ENCODE measurements around the gene CPNE7. TPM values are rescaled to one million over a fixed set of nuclear protein-coding genes. Genes with fewer than 3 reads are reported as not detected.
"Not testable (repeated sequence)": the region's sequence is repeated elsewhere in the genome, so short reads cannot be mapped to it uniquely, and the experiment has no call there.

The CPNE7 gene
- total RNA-seq, 1 experiment from 2014 or later: 0.58 TPM

DNA sequence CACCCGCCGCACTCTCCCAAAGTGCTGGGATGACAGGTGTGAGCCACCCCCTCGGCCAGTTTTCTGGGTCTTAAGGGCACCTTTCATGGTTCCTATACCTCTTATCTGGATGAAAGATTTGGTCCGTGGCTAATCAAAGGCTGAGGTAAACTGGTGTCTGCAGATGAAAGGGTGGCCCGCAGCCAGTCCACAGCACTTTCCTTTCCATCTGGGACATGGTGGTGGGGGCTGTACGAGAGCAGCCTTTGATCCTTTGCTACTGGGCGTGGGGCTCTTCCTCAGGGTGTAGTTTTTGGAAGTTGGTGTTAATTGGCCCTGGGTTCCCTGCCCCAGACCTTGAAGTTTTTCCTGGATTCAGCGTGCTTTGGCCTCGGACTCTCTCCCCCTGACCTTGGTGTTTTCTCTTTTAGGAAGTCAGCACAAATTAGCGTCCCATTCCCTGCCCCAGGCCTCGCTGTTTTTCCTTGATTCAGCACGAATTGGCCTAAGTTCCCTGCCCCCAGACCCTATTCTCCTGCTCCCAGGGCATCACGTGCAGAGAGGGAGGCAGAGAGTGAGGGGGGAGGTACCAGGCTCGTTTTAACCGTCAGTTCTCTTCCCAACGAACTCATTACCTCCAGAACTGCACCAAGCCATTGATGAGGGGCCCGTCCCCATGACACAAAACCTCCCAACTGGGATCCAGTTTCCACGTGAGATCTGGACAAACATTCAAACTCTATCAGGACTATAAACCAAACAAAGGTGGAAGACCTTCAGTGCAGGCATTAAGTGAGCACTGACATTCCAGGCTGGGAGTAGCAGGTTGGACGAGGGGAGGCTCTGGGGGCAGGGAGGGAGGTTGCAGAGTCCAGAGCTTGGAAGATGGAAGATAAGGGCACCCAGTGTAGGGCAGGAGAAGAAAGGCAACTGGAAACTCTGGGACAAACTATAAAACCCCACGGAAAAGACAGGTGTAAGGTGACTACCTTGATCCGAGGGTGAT is 49.5 kb downstream of the CPNE7 start:
- in situ Hi-C loops (cut with HindIII; ENCODE audit: low pct_unique_long_range_greater_than_20kb, low sequenced_read_pairs): no loop called here

DNA sequence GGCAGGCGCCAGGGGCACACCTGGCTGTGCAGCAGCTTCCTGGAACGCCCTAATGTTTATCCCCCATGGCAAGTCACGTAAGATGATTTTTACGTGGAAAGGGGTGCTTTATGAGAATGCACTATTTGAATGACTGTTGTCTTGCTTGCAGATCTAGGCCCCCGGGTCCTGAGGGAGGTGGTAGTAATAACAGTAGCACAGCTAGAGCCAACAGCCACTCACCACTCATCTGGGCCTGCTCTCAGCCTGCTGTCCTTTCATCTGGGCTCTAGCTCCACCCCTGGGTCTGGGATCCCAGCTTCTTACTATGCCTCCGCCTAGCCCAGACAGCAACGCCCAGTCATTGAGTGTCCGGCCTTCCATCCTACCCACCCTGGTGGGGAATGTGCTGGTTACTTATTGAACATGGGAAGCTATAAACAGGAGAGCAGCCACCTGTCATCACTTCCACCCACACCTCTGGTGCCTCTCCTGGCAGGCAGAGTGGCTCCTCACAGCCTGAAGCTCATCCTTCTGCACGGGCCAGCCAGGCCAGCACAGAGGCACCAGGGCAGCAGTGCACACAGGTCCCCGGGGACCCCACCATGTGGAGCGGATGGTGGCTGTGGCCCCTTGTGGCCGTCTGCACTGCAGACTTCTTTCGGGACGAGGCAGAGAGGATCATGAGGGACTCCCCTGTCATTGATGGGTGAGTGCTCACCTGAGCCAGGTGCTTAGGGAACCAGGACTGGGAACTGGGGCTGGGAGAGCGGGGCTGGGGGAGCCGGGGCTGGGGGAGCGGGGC is 54.5 kb downstream of the CPNE7 start:
- in situ Hi-C loops (cut with HindIII; ENCODE audit: low pct_unique_long_range_greater_than_20kb, low sequenced_read_pairs): no loop called here
- no peak for DNase-seq (ENCODE audit: low read depth, low spot score)

More for the DNA sequence above, 49.5 kb downstream of the CPNE7 start:
- no peak for DNase-seq (ENCODE audit: low read depth, low spot score)

DNA sequence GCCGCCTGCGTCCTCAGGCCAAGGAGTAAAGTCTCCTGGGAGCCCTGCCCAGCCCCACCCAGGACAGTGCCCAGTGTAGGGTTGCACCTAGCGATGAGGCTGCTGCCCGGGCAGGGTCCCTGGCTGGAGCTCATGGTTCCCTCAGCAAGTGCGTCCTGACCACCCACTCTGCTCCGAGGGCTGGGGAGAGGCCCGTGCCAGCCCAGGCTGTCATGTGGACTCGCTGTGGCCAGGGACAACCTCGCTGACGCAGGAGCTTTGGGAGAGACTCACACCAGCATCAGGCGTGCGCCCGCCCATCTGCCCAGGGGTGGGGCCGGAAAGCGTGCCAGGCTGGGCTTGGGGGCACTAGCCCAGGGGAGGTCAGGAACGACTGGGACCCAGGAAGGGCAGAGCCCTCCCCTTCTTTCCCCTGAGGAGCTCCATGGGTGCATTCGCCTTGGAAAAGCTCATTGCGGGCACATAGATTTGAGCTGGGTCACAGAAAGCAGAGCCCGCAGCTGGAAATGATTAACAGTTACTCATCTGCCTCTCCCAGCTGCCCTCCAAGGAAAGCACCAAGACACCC is 57.6 kb downstream of the CPNE7 start:
- in situ Hi-C loops (cut with HindIII; ENCODE audit: low pct_unique_long_range_greater_than_20kb, low sequenced_read_pairs): no loop called here
- no peak for DNase-seq (ENCODE audit: low read depth, low spot score)

DNA sequence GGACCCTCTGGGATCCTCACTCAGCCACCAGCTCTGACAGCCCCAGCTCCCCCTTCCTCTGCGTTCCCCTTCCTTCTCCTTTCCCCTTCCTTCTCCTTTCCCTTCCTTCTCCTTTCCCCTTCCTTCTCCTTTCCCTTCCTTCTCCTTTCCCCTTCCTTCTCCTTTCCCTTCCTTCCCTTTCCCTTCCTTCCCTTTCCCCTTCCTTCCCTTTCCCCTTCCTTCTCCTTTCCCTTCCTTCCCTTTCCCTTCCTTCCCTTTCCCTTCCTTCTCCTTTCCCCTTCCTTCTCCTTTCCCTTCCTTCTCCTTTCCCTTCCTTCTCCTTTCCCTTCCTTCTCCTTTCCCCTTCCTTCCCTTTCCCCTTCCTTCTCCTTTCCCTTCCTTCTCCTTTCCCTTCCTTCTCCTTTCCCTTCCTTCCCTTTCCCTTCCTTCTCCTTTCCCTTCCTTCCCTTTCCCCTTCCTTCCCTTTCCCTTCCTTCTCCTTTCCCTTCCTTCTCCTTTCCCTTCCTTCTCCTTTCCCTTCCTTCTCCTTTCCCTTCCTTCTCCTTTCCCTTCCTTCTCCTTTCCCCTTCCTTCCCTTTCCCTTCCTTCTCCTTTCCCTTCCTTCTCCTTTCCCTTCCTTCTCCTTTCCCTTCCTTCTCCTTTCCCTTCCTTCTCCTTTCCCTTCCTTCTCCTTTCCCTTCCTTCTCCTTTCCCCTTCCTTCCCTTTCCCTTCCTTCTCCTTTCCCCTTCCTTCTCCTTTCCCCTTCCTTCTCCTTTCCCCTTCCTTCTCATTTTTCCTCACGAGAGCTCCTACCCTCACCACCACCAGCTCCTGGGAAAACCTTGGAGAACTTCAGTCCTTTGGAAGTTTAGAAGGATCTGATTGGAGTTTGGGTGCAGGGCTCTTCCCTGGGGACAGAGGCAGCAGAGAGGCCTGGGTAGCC is 59.2 kb downstream of the CPNE7 start:
- in situ Hi-C loops (cut with HindIII; ENCODE audit: low pct_unique_long_range_greater_than_20kb, low sequenced_read_pairs); DNase-seq (ENCODE audit: low read depth, low spot score): not testable (repeated sequence)

DNA sequence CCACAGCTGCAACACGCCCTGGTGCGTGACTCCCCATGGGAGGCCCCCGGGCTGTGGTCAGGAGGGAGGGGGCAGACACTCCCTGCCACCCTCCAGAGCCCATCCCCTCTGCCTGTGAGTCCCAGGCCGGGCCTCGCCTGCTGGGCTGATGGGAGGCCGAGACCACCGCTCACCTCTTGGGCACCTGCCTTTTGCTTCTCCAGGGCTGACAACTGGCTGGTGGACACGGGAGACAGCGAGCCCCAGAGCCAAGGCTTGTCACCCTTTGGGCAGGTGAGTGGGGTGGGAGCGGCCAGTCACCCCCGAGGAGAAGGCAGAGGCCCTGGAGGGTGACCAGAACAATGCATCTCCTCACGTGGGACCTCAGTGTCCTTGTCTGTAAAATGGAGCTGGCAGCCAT is 61.1 kb downstream of the CPNE7 start:
- in situ Hi-C loops (cut with HindIII; ENCODE audit: low pct_unique_long_range_greater_than_20kb, low sequenced_read_pairs): no loop called here

DNA sequence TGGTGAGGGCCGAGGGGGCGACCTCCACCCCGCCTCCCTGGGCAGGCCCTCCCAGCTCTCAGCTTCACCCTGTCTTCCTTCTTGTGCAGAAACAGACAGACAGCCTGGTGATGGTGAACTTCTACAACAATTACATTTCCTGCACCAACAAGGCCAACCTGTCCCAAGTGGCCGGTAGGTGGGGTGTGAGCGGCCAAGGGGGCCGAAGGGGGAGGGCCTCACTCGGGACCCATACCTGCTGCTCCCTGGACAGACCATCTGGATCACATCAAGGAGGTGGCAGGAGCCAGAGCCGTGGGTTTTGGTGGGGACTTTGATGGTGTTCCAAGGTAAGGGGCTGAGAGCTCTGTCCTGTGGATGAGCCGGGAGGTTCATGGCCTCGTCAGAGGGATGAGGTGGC is 61.8 kb downstream of the CPNE7 start:
- no peak for DNase-seq (ENCODE audit: low read depth, low spot score)
- in situ Hi-C loops (cut with HindIII; ENCODE audit: low pct_unique_long_range_greater_than_20kb, low sequenced_read_pairs): no loop called here

More for the DNA sequence above, 61.1 kb downstream of the CPNE7 start:
- DNase-seq (ENCODE audit: low read depth, low spot score): no peak

DNA sequence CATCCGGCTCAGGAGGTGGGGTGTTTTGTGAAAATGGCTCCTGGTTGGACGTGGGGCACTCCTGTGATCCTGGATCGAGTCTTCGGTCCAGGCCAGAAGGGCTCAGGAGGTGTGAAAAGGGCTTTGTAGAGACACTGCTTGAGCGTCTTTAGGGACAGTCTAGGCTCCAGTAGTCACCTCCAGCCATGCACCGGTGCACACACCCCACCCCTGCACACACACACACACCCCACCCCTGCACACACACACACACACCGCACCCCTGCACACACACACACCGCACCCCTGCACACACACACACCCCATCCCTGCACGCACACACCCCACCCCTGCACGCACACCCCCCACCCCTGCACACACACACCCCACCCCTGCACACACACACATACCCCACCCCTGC is 62.9 kb downstream of the CPNE7 start:
- in situ Hi-C loops (cut with HindIII; ENCODE audit: low pct_unique_long_range_greater_than_20kb, low sequenced_read_pairs): no loop called here
- DNase-seq (ENCODE audit: low read depth, low spot score): no peak

DNA sequence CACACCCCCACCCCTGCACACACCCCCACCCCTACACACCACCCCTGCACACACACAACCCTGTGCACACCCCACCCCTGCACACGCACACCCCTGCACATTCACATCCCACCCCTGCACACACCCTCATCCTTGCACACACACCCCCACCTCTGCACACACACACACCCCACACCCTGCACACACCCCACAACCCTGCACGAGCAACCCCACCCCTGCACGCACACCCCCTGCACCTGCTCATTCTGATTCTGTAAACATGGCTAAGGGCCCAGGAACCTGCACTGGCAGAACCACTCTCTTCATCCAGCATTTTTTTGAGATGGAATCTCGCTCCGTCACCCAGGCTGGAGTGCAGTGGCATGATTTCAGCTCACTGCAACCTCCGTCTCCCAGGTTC is 63.8 kb downstream of the CPNE7 start:
- in situ Hi-C loops (cut with HindIII; ENCODE audit: low pct_unique_long_range_greater_than_20kb, low sequenced_read_pairs): no loop called here
- DNase-seq (ENCODE audit: low read depth, low spot score): no peak

DNA sequence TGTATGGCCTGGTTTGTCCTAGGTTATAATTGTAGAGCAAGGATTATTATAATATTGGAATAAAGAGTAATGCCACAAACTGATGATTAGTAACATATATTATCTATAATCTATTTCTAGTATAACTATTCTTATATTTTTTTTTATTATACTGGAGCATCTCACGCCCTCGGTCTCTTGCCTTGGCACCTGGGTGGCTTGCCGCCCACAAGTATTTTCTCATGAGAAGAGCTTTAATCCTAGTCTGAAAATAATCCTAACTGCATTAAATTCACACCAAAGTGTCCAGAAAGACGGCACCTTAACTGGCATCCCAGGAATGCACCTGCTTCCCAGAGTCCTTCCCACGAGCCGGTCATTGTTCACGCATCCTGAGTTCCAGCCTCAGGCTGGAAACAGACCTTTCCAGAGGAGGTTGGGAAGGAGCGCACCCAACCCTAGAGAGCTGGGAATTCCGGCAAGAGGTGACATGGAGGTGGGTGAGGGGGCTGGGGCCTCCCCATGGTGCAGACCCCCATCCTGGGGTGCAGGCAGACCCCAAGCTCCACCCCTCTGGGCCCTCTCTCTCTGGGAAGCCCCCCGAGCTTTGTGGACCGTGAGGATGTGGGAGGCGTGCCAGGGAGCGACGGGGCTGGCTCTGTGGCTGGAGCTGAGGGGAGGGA is 66.0 kb downstream of the CPNE7 start:
- DNase-seq (ENCODE audit: low read depth, low spot score): no peak
- in situ Hi-C loops (cut with HindIII; ENCODE audit: low pct_unique_long_range_greater_than_20kb, low sequenced_read_pairs): no loop called here

DNA sequence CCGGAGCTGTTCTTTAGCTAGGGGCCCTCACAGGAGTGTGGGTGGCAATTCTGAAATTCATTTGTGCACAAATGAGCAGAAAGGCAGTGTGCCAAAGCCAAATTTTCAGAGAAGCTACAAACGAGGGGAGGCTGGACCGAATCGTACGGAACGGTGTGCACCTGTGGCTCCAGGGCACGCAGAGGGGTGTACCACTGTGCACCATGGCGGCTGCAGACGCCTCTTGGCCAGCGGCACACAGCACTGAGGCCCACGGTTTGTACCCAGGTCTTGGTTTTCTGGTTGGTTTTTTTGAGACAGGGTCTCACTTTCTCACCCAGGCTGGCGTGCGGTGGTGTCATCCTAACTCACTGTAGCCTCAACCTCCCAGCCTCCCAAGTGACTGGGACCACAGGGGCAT is 67.0 kb downstream of the CPNE7 start:
- DNase-seq (ENCODE audit: low read depth, low spot score): no peak
- in situ Hi-C loops (cut with HindIII; ENCODE audit: low pct_unique_long_range_greater_than_20kb, low sequenced_read_pairs): no loop called here

DNA sequence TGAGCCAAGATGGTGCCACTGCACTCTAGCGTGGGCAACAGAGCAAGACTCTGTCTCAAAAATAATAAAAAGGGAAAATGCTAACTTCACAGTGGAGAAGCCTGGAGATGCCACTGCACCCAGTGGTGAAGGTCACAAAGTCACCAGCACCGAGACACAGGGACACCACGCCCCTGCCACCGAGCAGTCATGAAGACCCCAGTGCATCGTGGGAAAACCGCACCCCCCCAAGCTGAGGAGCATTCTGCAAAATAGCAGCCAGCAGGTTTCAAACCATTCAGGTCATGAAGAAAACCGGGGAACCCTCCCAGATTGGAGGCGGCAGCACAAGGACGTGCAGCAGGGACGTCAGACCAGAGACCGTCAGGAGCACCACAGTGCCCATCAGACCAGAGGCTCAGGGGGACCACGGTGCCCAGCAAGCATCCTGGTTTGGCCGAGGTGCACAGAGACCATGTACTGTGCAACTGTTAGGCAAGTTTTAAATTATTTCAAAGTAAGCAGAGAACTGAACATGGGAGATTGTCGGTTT is 68.3 kb downstream of the CPNE7 start:
- in situ Hi-C loops (cut with HindIII; ENCODE audit: low pct_unique_long_range_greater_than_20kb, low sequenced_read_pairs): no loop called here
- DNase-seq (ENCODE audit: low read depth, low spot score): no peak

DNA sequence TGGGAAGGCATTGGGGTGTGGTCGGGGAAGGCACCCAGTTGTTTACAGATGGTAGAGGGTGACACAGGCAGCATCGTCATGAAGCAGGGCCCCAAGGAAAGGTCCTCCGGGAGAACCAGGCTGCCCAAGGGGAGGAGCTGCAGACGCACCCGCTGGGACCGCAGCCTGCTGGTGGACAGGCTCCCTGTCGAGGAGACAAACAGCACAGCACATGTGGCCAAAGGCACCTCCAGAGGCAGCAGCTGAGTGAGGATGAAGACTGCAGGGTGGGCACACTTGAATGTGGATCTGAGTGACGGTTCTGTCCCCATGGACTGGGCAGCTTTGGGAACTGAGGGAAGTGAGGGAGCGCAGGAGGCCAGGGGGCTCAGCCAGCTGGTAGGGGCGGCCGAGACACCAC is 69.6 kb downstream of the CPNE7 start:
- in situ Hi-C loops (cut with HindIII; ENCODE audit: low pct_unique_long_range_greater_than_20kb, low sequenced_read_pairs): no loop called here
- DNase-seq (ENCODE audit: low read depth, low spot score): no peak

DNA sequence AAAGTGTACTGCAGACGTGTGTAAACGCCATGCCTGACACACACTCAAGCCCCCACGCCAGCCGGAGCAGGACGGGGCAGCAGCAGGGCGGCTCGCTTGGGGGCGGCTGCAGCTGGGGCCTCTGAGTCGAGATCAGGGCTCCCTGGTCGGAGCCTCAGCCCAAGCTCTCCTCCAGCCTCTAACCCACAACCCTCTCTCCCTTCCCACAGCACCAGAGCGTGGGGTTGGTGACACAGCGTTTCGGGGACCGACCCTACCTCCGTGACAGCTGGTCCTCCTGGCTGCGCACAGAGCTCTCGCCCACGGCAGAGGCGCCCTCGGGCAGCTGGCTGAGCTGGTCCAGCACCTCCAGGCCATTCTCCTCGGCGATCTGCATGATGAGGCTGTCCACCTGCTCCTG is 70.7 kb downstream of the CPNE7 start:
- DNase-seq (ENCODE audit: low read depth, low spot score): no peak
- in situ Hi-C loops (cut with HindIII; ENCODE audit: low pct_unique_long_range_greater_than_20kb, low sequenced_read_pairs): no loop called here

Measured in SK-MEL-5 (cell line).